ENCODE results near the gene ABLIM2.

GRCh38 chr4:7999695-8000094 is 158.9 kb downstream of the ABLIM2 start:
- no peak for TF ChIP-seq CTCF (conservative IDR thresholded peaks at IDR 0.05)
- no peak for TF ChIP-seq ZFX (IDR thresholded peaks at IDR 0.05)

All from C4-2B (cell line).